HUES64 (cell line): ENCODE results near the gene LCLAT1. TPM values are rescaled to one million over a fixed set of nuclear protein-coding genes. Genes with fewer than 3 reads are reported as not detected.
A peak's percentile ranks its signal among the peaks of the same experiment; 100 is the strongest.

Source experiments
- H3K27ac ChIP-seq: 2 replicates; pipeline ENCODE4 v1.7.0; 2013; ENCODE audit warnings: low read depth, low read length, inconsistent platforms
- H3K27me3 ChIP-seq: 2 replicates; pipeline ENCODE4 v1.6.1; 2013; ENCODE audit warnings: mild to moderate bottlenecking, low read length; ENCODE audit not compliant: insufficient read depth
- H3K36me3 ChIP-seq: 2 replicates; pipeline ENCODE4 v1.6.1; 2013; ENCODE audit warnings: mild to moderate bottlenecking, low read length; ENCODE audit not compliant: insufficient read depth
- H3K4me1 ChIP-seq: 2 replicates; pipeline ENCODE4 v1.6.1; 2013; ENCODE audit warnings: mild to moderate bottlenecking, low read length, moderate library complexity; ENCODE audit not compliant: insufficient read depth
- H3K4me3 ChIP-seq: 2 replicates; pipeline ENCODE4 v1.5.1; 2013; ENCODE audit warnings: mild to moderate bottlenecking, low read length, moderate library complexity
- H3K9ac ChIP-seq: 2 replicates; pipeline ENCODE4 v1.6.1; 2013; ENCODE audit warnings: mild to moderate bottlenecking, low read depth, low read length
- H3K9me3 ChIP-seq: 2 replicates; pipeline ENCODE4 v1.6.1; 2013; ENCODE audit warnings: low read depth, low read length; ENCODE audit not compliant: insufficient read depth
- WGBS: fragments of 150-250, 120-280 bp; methylation state at CpG from one replicate; pipeline ENCODE4 v1.1.7; 2013; ENCODE audit warnings: missing lambda C conversion rate; 5-methylcytosine and 5-hydroxymethylcytosine counted together
- polyA plus RNA-seq, 2 experiments: library from polyadenylated mRNA; stranded (reverse); fragments of 50-300 nt; gene quantifications; one replicate each; pipeline ENCODE4 v1.2.3, GENCODE V29; 2013

The LCLAT1 gene
- 10.1 TPM for polyA plus RNA-seq (2013, experiment 1 of 2)
- polyA plus RNA-seq (2013, experiment 2 of 2), result 11.1 TPM

DNA sequence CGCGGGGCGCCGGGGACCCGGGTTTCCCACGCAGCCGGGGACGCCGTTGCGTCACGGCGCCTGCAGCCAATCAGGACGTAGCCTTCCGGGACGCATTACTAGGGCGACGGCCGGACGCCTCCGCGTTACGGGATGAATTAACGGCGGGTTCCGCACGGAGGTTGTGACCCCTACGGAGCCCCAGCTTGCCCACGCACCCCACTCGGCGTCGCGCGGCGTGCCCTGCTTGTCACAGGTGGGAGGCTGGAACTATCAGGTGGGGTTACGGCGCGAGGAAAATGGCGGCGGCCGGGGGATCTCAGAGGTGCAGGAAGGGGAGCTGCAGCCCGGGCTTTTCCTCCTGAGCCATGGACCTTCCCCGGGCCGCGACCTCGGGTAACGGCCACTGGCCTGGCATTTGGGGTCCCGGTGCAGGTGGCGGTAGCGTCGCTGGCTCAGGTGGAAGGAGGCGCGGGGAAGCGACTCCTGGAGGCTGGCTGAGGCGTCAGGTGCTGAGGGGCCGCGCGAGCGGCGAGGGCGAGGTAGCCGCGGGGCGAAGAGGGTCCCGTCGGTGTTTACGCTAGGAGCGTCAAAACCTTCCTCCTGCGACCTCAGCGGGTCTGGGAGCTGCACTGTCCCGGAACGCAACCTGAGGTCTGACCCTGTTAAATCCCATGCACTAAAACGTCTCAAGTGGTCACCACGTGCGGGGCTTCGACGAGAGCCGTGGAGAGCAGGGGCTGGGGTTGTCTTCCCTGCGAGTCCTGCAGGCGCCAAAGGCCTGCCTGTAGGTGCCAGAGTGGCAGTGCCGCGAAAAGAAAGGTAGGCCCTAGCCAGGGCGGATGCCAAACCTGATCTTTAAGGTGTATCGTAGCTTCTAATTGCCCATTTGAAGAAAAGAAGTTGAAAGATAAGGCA, at the start of gene LCLAT1:
Gene LCLAT1, plus strand, starts transcription at position 98 of the 897 bp plus-strand sequence. CDS start 78,345 bp downstream, outside the sequence.
- WGBS, result 6% methylated on average over 83 of the region's 83 CpGs
- H3K36me3 ChIP-seq, result no peaks in the 10 kb centered on the region
- peaks cover 11% of the 10 kb centered on the region for H3K4me1 ChIP-seq
- peak within 1 kb of the TSS; percentile 90 for H3K9ac ChIP-seq
- H3K9me3 ChIP-seq, result no peaks in the 10 kb centered on the region
- H3K4me3 ChIP-seq, result peak within 1 kb of the TSS; percentile 91
- H3K27me3 ChIP-seq, result peaks cover 15% of the 10 kb centered on the region; the same call in 1 of the 2 replicates
- peak within 1 kb of the TSS; percentile 50 for H3K27ac ChIP-seq

DNA sequence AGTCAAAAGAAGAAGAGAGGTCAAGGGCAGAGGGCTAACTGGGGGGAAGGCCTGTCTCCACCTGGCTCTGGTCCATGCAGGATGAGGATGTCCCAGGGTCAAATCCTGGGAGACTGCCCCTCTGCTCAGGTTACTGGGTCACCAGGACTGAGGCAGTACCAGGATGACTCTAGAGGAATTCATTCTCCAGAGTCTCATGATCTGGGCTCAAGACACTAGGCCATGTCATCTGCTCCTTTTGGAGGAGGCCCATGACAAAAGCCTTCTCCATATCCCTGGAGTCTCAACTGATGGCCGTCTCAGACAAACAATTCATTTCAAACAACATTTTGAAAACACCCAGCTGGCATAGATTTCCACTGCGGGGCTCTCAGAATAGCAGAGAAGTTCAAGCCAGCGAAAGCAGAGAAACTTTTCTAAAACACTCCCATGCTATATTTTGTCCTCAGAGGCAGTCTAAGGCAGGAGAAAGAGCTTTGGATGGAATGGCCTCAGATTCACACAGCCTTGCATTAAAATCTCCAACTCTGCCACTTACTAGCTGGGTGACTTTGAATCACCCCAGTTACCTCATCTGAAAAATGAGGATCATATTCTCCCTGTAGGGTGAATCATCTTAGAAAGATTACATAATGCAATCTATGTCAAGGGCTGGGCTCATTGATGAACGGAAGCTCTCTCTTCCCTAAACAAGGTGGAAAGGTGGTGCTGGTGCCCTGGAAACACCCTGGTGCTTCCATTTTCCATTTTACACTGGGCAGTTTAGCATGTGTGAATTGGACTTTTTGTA, 48.8 kb upstream of the LCLAT1 start:
- no peaks in the 10 kb centered on the region for H3K27me3 ChIP-seq
- no peaks in the 10 kb centered on the region for H3K9me3 ChIP-seq
- 94% methylated on average over 4 of the region's 4 CpGs for WGBS
- no peaks in the 10 kb centered on the region for H3K36me3 ChIP-seq
- H3K4me1 ChIP-seq, result no peaks in the 10 kb centered on the region
- H3K9ac ChIP-seq, result no peak overlapping the region
- H3K27ac ChIP-seq, result no peak overlapping the region
- H3K4me3 ChIP-seq, result no peak overlapping the region

- Histone ChIP-seq H3K4me3 (no peak overlapping the region), H3K27ac (no peak overlapping the region), H3K9me3 (no peaks in the 10 kb centered on the region), H3K9ac (no peak overlapping the region), H3K4me1 (peaks cover 18% of the 10 kb centered on the region), H3K27me3 (no peaks in the 10 kb centered on the region), H3K36me3 (no peaks in the 10 kb centered on the region)
- WGBS, result 88% methylated on average over 11 of the region's 11 CpGs
These were observed 46.7 kb upstream of the LCLAT1 start for GRCh38 chr2:30400151-30400954.

DNA sequence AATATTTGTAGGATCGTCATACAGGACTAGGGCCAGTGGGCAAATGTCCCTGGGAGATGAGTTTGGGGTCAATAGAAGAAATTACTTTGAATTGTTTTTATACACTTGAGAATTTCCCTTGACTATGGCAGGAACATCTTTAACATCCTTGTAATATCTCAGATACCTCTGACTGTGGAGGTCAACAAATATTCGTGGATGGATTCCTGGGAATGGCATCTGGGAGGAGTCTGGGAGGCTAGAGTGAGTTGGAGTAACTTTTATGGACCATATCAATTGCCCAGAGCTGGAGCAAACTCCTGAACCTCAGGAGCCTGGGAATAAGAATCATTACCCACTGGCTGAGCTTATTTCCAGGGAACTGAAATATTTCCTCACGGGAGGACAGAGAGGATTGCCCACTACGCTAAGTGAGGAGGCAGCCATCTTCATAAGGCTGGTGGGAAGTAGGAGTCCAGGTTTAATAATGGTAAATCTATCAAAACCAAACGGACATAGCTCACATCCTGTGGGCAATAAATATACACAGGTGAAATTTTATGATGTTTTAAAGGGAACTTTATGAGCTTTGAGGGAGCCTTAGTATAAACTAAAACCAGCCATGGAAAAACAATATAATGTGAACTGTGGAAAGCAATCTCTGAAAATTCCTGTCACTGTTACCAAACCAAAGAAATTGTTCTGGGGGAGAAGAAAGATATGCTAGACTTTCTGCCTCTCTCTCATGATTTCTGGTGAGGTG, 44.4 kb upstream of the LCLAT1 start:
- no peak overlapping the region for H3K9ac ChIP-seq
- no peak overlapping the region for H3K27ac ChIP-seq
- peaks cover 9% of the 10 kb centered on the region; the same call in 1 of the 2 replicates for H3K27me3 ChIP-seq
- peaks cover 24% of the 10 kb centered on the region for H3K4me1 ChIP-seq
- no peaks in the 10 kb centered on the region for H3K36me3 ChIP-seq
- 90% methylated on average over 4 of the region's 5 CpGs for WGBS
- no peak overlapping the region for H3K4me3 ChIP-seq
- no peaks in the 10 kb centered on the region for H3K9me3 ChIP-seq

GRCh38 chr2:30403592-30404312, 43.3 kb upstream of the LCLAT1 start:
- H3K36me3 ChIP-seq, result no peaks in the 10 kb centered on the region
- no peak overlapping the region for H3K4me3 ChIP-seq
- H3K9ac ChIP-seq, result no peak overlapping the region
- H3K4me1 ChIP-seq, result peaks cover 26% of the 10 kb centered on the region
- WGBS, result 91% methylated on average over 6 of the region's 7 CpGs
- peaks cover 9% of the 10 kb centered on the region; the same call in 1 of the 2 replicates for H3K27me3 ChIP-seq
- no peak overlapping the region for H3K27ac ChIP-seq
- no peaks in the 10 kb centered on the region for H3K9me3 ChIP-seq

GRCh38 chr2:30404319-30405259, 42.5 kb upstream of the LCLAT1 start:
- 26% methylated on average over 12 of the region's 12 CpGs for WGBS
- peaks cover 9% of the 10 kb centered on the region; the same call in 1 of the 2 replicates for H3K27me3 ChIP-seq
- no peaks in the 10 kb centered on the region for H3K36me3 ChIP-seq
- peaks cover 26% of the 10 kb centered on the region for H3K4me1 ChIP-seq
- no peaks in the 10 kb centered on the region for H3K9me3 ChIP-seq
- no peak overlapping the region for H3K4me3 ChIP-seq
- no peak overlapping the region for H3K9ac ChIP-seq
- H3K27ac ChIP-seq, result peak overlapping the region; percentile 56; the same call in 1 of the 2 replicates

DNA sequence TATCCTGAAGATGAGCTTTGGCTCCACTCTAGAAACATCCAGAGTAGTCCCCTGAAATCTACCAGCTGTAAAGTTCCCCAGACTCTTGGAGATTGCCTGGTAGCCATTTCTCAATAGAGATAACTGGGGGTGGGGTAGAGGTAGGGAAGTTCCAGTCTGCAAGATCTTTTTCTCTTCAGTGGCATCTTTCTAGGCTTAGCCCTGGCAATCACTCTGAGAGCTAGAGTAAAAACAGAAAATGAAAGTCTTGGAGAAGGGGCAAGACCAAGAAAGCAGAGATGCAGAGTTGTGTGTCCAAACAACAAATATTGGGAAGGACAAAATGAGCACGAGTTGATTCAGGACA, 41.8 kb upstream of the LCLAT1 start:
- Histone ChIP-seq H3K4me1 (peaks cover 29% of the 10 kb centered on the region), H3K9ac (no peak overlapping the region), H3K9me3 (no peaks in the 10 kb centered on the region), H3K36me3 (no peaks in the 10 kb centered on the region), H3K27ac (no peak overlapping the region), H3K27me3 (peaks cover 9% of the 10 kb centered on the region; the same call in 1 of the 2 replicates), H3K4me3 (no peak overlapping the region)
- 81% methylated on average over 1 of the region's 1 CpG for WGBS

- H3K27me3 ChIP-seq, result peaks cover 9% of the 10 kb centered on the region; the same call in 1 of the 2 replicates
- H3K36me3 ChIP-seq, result no peaks in the 10 kb centered on the region
- H3K9ac ChIP-seq, result no peak overlapping the region
- no peaks in the 10 kb centered on the region for H3K9me3 ChIP-seq
- H3K4me3 ChIP-seq, result no peak overlapping the region
- H3K4me1 ChIP-seq, result peaks cover 34% of the 10 kb centered on the region
- 100% methylated on average over 2 of the region's 2 CpGs for WGBS
- H3K27ac ChIP-seq, result no peak overlapping the region
These were observed 40.2 kb upstream of the LCLAT1 start for GRCh38 chr2:30406853-30407252.

GRCh38 chr2:30408961-30409387, 38.1 kb upstream of the LCLAT1 start:
- no peak overlapping the region for H3K27ac ChIP-seq
- peaks cover 9% of the 10 kb centered on the region; the same call in 1 of the 2 replicates for H3K27me3 ChIP-seq

More at GRCh38 chr2:30408961-30409387, 38.1 kb upstream of the LCLAT1 start:
- H3K9me3 ChIP-seq, result no peaks in the 10 kb centered on the region
- no peak overlapping the region for H3K4me3 ChIP-seq
- H3K9ac ChIP-seq, result no peak overlapping the region
- H3K36me3 ChIP-seq, result no peaks in the 10 kb centered on the region
- peaks cover 30% of the 10 kb centered on the region for H3K4me1 ChIP-seq
